ENCODE measurements around the gene OR52H1.
"Not testable (repeated sequence)": the region's sequence is repeated elsewhere in the genome, so short reads cannot be mapped to it uniquely, and the experiment has no call there.

The OR52H1 gene

DNA sequence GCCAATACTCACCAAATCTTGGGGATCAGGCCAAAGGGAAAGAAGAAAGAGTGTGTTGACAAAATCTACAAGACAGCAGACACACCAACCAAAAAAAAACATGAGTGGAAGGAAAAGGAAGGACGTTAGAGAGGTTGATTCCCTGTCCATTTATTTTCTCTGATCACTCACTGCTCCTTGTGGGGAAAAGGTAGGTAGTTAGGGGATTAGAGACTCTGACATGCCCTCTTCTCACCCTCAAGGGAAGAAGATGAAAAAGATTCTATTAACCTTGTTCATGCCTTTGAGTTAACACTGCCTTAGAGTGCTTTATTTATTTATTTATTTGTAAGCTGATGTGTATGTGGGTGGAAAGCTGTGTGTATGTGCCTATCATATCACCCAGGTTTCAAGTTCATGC lies at the start of gene OR52H1:
TSS of gene OR52H1 (minus strand) at position 101 of the 400 bp plus-strand sequence. CDS start 3,035 bp downstream, outside the sequence.
- no peak for DNase-seq (ENCODE audit: low spot score)

DNA sequence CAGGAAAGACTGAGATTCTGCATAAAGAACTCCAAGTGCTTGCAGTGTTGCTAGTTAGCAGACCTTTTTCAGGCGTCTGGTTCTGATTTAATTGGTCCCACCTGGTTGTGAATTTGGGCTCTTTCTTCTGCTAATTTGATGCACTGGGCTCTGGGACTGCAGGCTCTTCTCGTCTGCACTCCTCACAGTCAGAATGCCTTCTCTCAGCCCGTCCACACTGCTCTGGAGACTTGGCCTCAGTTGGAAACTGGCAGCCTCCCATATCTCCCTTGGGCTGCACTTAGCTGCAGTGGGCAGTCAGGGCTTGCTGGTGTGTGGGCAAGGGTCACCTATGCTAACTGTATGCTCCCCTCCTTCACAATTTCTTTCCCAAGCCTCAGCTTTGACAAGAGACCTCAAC lies 49.6 kb upstream of the OR52H1 start:
- no peak for DNase-seq (ENCODE audit: low spot score)

DNA sequence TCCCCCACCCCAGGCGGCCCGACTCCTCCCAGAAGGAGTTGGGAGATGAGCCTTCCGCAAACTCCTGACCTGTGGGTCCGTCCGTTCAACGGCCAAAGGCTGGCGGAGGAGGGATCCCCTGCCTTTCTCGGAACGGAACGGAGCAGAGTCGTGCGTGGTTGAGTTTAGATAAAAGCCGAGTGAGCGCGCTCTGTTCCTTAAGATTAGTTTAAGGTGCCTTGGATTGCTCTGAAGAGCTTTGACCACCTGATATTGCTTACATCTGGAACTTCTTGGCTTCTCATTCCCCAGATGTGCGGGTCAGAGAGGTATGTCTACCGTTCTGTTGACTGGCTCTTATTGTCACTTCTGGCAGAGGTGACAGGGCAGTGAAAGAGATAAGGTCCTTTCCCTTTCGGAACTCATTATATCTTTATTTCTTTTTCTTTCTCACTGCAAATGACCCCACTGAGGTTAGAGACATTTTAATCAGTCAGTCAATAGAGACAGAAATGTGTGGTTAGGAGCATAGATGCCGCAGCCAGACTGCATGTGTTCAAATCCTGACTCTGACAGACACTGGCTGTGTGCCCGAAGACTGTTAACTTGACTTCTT lies 48.4 kb upstream of the OR52H1 start, which contains the start of gene TRIM6:
TSS of gene TRIM6 (plus strand) at position 31 of the 595 bp plus-strand sequence. CDS start at position 292, 261 bp downstream.
- no peak for DNase-seq (ENCODE audit: low spot score)

DNA sequence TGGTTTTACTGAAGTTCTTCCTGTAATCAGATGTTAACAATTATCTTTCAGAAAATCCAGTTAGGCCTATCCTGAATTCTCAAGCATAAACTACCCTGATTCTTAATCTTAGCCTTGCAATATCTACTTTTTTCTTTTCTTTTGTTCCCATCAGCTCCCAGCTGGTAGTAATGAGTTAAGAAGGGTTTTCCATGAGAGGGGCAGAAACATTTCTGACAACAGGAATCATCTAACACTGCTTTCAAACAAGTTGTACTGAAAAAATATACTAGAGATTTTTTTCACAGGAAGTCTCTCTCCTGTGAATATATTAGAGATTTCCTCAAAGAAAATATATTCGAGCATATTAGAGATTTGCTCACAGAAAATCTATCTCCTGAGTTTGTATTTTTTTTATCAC lies 44.8 kb upstream of the OR52H1 start:
- DNase-seq (ENCODE audit: low spot score): no peak

DNA sequence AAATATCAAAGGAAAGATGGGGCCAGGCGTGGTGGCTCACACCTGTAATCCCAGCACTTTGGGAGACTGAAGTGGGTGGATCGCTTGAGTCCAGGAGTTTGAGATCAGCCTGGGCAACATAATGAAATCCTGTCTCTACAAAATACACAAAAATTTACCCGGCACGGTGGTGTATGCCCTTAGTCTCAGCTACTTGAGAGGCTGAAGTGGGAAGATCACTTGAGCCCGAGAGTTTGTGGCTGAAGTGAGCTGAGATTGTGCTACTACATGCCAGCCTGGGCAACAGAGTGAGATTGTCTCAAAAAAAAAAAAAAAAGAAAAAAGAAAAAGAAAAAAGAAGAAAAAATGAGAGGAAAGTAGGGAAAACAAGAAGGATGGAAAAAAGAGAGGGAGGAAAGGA lies 44.3 kb upstream of the OR52H1 start:
- DNase-seq (ENCODE audit: low spot score): no peak

DNA sequence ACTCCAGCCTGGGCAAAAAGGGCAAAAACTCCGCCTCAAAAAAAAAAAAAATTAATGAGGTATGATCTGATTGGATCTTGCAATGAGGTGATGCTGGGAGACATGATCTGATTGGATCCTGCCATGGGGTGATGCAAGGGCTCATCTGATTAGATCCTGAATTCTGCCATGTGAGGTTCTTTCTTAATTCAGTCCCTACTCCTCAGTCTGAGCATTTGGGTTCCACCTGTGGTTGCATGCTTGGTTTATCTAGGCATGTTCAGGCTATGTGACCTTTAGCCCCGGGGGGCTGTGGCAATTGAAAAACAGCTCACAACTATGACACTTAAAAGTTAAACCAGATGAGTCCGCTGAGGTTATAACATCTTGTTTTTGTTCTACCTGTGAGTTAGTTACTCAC lies 43.3 kb upstream of the OR52H1 start:
- no peak for DNase-seq (ENCODE audit: low spot score)

DNA sequence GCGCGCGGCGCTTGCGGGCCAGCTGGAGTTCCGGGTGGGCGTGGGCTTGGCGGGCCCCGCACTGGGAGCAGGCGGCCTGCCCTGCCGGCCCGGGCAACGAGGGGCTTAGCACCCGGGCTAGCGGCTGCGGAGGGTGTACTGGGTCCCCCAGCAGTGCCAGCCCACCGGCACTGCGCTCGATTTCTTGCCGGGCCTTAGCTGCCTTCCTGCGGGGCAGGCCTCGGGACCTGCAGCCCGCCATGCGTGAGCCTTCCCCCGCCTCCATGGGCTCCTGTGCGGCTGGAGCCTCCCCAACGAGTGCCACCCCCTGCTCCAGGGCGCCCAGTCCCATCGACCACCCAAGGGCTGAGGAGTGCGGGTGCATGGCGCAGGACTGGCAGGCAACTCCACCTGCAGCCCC lies 41.6 kb upstream of the OR52H1 start:
- DNase-seq (ENCODE audit: low spot score): not testable (repeated sequence)

DNA sequence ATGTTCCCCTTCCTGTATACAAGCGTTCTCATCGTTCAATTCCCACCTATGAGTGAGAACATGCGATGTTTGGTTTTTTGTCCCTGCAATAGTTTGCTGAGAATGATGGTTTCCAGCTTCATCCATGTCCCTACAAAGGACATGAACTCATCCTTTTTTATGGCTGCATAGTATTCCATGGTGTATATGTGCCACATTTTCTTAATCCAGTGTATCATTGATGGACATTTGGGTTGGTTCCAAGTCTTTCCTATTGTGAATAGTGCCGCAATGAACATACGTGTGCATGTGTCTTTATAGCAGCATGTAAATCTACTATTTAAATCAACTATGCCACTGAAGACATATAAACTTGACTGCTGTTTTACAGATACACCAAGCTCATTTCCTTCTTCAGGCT lies 36.1 kb upstream of the OR52H1 start:
- DNase-seq (ENCODE audit: low spot score): not testable (repeated sequence)

DNA sequence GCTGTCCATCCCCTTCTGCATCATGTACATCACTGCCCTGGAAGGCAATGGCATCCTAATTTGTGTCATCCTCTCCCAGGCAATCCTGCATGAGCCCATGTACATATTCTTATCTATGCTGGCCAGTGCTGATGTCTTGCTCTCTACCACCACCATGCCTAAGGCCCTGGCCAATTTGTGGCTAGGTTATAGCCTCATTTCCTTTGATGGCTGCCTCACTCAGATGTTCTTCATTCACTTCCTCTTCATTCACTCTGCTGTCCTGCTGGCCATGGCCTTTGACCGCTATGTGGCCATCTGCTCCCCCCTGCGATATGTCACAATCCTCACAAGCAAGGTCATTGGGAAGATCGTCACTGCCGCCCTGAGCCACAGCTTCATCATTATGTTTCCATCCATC lies 32.7 kb upstream of the OR52H1 start:
- no peak for DNase-seq (ENCODE audit: low spot score)

DNA sequence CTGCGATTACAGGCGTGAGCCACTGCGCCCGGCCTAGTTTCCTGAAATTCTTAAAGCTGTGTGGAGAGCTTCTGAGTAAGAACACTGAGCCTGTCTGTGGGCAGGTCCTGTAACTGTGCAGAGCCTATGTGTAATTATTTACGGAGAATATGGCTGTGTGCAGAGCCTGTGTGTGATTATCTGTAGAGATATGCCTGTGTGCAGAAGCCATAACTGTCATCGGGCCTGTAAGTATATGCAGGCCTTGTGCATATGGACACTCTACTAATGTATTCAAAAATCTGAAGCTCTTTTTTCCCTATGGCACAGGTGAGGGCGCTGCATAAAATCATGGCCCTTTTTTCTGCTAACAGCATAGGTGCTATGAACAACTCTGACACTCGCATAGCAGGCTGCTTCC lies 32.2 kb upstream of the OR52H1 start, which contains the start of gene OR52B6:
TSS of gene OR52B6 (plus strand) at position 301 of the 400 bp plus-strand sequence. CDS start at position 301, 0 bp downstream.
- no peak for DNase-seq (ENCODE audit: low spot score)

DNA sequence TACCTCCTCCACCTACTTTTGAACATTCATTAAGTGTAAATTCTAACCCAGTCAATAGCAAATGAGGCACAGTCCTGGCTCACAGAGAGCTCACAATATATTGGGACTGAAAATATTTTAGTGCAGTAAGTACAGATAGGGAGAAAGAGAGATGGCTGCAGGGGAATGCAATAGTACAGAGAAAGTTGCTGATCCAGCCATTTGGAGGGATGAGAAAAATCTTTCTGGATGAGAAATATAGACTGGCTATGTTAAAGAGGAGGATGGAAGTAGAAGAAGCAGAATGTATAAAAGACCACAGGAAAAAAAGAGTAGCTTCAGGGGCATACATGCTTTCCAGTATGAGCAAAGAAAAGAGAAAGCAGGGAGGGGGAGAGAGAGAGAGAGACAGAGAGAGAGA lies 28.8 kb upstream of the OR52H1 start:
- no peak for DNase-seq (ENCODE audit: low spot score)

DNA sequence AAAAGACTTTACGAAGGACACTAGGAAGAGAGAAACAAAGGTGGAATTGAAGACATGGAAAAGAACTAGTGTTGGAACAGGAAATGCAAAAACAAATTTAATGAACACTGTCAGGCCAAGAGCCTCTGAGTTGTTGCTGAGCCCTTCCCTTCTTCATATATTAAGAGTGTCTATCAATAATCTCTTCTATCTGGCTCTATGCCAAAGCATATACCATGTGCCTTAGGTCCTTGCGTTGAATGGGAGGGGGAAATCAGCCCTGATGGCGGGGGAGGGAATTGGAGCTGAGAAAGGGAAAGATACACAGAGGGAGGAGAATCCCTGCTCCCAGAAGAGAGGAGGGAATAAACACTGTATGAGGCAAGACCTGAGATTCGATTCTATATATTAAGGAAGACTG lies 26.8 kb upstream of the OR52H1 start:
- DNase-seq (ENCODE audit: low spot score): no peak

DNA sequence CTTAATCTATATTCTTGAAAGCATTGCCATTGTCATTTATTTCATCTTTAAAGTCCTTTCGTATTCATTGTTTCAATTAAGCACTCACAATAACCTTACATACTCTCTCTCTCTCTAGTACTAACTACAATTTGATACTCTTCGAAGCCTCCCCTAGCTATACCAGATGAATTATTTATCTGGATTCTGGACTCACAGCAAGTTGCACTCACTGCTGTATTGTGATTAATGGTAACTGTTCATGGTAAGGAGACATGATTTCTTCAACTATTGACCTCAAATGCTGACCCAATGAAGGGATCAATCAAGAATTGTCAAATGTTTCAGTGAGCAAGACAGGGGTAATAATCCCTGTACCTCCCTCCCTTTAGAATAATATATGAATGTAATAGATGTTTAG lies 26.3 kb upstream of the OR52H1 start:
- no peak for DNase-seq (ENCODE audit: low spot score)

DNA sequence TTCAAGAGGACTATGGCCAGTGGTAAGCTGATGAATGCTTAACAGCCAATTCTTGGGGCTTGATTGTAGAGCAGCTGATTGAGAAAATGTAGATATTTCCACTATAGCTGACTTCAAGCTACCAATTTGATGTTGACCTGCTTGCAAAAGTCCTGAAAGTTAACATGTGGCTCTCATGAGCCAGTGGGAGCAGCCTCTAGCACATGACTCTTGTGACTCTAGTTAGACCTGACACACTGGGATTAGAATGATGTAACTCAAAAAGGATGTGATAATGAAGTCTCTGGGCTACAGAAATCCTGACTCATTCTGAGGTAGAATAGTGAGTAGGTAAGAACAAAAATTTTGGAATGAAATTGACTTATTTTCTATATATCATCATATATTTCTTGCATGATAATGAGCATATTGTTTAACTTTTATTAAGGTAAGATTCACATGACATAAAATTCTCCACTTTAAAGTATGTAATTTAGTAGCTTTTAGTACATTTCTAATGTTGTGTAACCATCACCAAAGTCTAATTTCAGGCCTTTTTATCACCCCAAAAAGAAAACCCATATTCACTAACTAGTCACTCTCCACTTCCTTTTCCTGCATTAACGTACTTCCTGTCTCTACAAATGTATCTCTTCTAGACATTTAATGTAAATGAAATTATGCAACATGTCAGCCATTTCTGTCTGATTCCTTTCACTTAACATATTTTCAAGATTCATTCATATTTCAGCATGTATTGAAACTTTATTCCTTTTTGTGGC lies 16.1 kb upstream of the OR52H1 start:
- DNase-seq (ENCODE audit: low spot score): no peak

DNA sequence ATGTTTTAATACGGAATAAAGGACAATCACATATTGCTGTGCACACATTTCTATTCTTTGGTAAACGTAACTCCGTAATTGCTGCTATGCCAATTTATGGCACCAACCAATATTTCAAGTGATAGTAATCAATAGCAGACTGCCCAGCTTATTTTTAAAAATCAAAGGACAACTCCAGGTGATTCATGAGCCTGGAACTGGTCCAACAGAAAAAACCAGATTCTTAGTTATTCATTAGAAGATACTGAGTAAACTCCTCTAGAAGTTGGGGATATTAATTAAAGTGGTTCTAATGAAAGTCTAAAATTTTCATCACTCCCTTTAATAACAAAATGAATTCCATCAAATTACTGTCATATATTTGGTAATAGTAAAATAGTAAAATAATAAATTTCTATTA lies 9.4 kb upstream of the OR52H1 start:
- DNase-seq (ENCODE audit: low spot score): no peak

DNA sequence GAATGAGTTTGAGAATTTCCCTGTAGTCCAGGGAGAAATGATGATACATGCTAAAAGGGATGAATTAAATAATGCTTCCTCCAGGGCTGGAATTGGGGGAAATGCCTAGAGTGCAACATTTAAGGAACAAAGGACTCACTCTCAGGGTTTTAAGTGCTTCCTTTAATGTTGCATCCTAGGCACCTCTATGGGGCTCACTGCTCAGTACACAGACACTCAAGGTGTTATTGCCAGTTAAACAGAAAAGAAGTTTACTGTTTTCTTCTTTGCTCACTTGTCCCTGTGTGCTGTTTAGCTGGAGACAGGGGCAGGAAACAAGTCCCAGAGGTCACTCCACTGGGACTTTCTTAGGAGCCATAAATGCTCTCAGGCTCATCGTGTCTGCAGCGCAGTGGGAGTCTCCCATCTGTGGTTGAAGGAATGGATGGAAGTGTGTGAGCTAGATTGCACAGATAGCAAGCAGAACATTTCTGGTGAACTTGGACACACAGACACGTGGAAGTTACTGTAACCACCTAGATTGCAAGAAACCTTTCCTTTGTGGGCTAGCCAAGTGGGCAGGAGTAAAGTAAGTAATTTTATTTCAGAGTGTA lies 8.4 kb upstream of the OR52H1 start:
- DNase-seq (ENCODE audit: low spot score): no peak

DNA sequence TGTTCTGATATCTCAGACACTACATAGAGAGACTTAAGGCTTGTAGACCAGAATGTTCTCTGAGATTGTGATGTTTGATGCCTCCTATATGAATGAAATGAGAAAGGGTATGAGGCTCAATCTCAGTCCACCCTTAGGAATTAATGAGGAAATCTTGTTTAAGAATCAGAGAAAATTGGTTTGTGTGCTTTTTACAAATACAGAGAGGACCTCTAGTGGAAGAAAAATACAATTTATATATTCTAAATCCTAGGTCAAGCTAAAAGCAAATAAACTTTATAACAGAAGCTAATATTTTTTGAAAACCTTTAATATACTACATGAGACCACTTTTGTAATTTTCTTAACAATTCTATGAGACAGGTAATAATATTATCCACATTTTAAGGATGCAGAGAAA lies 5.0 kb upstream of the OR52H1 start:
- DNase-seq (ENCODE audit: low spot score): no peak

DNA sequence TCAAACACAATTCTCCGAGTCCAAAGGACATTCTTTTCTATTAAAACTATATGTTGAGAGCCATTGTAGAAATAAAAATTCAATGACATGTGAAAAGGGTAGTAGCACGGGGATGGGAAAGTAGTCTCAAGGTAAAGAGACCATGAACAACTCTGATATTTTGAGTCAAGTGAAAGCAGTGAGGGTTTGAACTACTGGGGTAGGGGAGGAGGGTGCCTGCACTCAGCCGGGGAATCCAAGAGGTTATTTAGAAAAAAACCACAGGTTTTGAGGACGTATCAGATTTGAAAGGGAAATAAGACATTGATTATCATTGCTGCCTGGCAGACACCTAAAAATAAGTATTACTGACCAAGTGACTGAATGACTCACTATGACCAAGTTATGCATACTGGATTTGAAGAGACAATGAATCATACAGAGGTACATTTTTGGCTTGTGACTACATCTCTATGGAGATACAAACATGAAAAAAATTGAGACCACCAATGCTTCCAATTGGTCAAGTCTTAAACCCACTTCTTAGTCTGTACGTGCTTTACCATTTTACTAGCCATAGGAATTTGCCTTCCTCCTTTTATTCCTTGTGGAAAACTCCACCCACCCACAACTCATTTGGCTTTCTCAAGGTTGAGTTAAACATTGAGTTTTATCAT lies 2.2 kb upstream of the OR52H1 start:
- no peak for DNase-seq (ENCODE audit: low spot score)

DNA sequence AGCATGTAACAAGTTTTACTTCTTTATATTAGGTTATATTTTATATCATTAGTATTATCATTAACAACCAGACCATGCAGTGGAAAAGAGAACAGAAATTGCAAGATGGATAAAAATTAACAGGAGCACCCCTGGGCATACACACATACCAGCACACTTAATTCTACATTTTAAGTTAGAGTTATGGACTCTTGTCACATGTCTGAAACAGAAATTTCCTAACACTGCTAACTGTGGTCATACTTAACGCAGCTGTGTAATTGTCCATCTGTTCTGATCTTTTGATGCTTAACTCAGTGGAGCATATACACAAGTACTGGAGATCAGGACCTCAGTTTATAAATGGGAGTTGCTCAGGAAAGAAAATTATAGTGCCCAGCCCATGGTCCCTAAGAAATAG lies 358 bp downstream of the OR52H1 start:
- no peak for DNase-seq (ENCODE audit: low spot score)

DNA sequence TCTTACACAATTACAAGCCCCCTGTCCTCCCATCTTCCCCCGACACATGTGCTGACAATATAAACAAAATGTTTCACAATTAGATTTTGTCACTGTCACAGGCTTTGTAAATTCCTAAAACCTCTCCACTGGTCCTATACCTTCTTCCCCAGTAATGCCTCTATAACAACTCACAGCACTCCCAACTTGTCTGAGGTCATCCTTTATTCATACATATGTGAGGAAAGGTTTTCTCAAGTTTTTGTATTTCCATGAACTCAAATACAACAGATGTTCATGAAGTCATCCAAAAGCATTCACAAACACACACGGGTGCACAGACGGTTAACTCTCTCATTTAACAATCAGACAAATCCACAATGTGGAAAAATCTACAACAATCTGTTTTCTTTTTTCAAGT lies 1.9 kb downstream of the OR52H1 start:
- no peak for DNase-seq (ENCODE audit: low spot score)

DNA sequence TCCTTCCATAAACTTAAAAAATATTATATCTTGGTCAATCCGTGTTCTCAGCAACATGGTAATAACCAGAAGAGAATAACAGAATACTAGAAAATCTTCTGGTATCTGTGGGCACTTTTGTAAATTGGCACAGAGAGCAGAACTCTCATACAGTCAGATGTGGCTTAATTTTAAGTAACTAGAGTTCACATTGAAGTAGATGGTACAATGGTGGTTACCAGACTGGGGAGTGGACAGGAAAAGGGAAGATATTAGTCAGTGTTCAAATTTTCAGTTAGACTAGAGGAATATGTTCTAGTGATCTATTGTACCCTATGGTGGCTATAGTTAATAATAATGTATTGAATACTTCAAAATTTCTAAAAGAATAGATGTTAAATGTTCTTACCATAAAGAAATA lies 6.9 kb downstream of the OR52H1 start:
- DNase-seq (ENCODE audit: low spot score): no peak

DNA sequence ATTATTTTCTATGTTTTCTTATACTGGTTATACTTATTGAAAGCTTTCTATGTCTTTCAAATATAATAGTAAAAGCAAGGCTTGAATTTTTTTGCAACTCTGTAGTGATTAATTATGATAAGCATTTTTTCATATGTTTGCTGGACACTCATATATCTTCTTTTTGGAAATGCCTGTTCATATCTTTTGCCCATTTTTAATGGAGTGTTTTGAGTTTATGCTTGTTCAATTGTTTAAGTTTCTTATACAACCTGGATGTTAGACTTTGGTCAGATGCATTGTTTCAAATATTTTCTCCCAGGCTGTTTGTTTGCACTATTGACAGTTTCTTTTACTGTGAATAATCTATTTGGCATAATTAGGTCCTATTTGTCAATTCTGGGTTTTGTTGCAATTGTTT lies 11.9 kb downstream of the OR52H1 start:
- DNase-seq (ENCODE audit: low spot score): no peak

DNA sequence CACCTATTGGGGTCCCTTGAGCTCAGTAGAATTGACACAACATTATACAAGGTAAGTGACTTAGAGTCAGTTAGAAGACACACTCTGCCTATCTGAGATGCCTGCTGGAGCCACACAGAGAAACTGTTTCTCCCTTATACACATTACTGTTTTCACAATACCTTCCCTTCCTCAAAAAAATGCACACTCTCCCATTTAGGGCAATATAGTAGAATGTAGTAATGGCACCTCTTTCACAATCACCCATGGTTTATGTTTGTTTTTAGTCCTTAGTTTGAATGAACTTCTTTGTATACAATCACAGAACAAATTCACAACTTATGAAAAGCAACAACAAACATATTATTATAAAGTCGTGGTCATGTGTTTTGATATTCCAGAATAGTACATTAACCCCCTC lies 14.3 kb downstream of the OR52H1 start:
- DNase-seq (ENCODE audit: low spot score): no peak

Measured in hematopoietic multipotent progenitor cell treated with erythropoietin and hydrocortisone succinate and interleukin-3 and kit ligand, for 17 days (in vitro differentiated cells).